Endodermal cell (in vitro differentiated cells): Measurements from ENCODE around the gene ARMC8. TPM values are rescaled to one million over a fixed set of nuclear protein-coding genes. Genes with fewer than 3 reads are reported as not detected.

Experiments
- DNase-seq: peaks from one replicate; pipeline ENCODE4 v3.0.0-alpha.2; 2017
- H3K27ac ChIP-seq: 2 replicates; pipeline ENCODE4 v1.5.1; 2013; ENCODE audit warnings: mild to moderate bottlenecking, low read depth, low read length, moderate library complexity
- H3K27me3 ChIP-seq: 2 replicates; pipeline ENCODE4 v1.6.1; 2013; ENCODE audit warnings: mild to moderate bottlenecking, low read length, moderate library complexity; ENCODE audit not compliant: insufficient read depth, control insufficient read depth, poor library complexity, severe bottlenecking
- H3K36me3 ChIP-seq: 2 replicates; pipeline ENCODE4 v1.7.0; 2013; ENCODE audit warnings: mild to moderate bottlenecking, low read length, moderate library complexity; ENCODE audit not compliant: control insufficient read depth, insufficient read depth
- H3K4me1 ChIP-seq: one replicate; pipeline ENCODE4 v1.7.0; 2013; ENCODE audit warnings: low read length; ENCODE audit not compliant: control insufficient read depth, insufficient read depth
- H3K4me3 ChIP-seq: 2 replicates; pipeline ENCODE4 v1.5.1; 2013; ENCODE audit warnings: mild to moderate bottlenecking, low read length, moderate library complexity
- H3K9ac ChIP-seq: 2 replicates; pipeline ENCODE4 v1.6.1; 2013; ENCODE audit warnings: mild to moderate bottlenecking, low read length, moderate library complexity; ENCODE audit not compliant: poor library complexity, severe bottlenecking; ENCODE audit errors: extremely low read depth
- H3K9me3 ChIP-seq: 2 replicates; pipeline ENCODE4 v1.6.1; 2013; ENCODE audit warnings: mild to moderate bottlenecking, low read length, moderate library complexity; ENCODE audit not compliant: control insufficient read depth
- H3K27ac Mint-ChIP-seq: 2 replicates; pipeline ENCODE4 v1.8.0; 2020; ENCODE audit warnings: mixed read lengths
- H3K27me3 Mint-ChIP-seq: 2 replicates; pipeline ENCODE4 v1.8.0; 2021; ENCODE audit warnings: mild to moderate bottlenecking, mixed read lengths; ENCODE audit not compliant: insufficient read depth
- H3K36me3 Mint-ChIP-seq: 2 replicates; pipeline ENCODE4 v1.8.0; 2020; ENCODE audit warnings: low read depth, mixed read lengths
- H3K4me1 Mint-ChIP-seq: 2 replicates; pipeline ENCODE4 v1.8.0; 2020; ENCODE audit warnings: mixed read lengths
- H3K4me3 Mint-ChIP-seq: 2 replicates; pipeline ENCODE4 v1.8.0; 2020; ENCODE audit warnings: mild to moderate bottlenecking, moderate library complexity, mixed read lengths
- H3K9me3 Mint-ChIP-seq: 2 replicates; pipeline ENCODE4 v1.8.0; 2020; ENCODE audit warnings: mild to moderate bottlenecking, mixed read lengths
- WGBS, 2 experiments: methylation state at CpG; one replicate each; pipeline versions ENCODE4 v1.1.5 to v1.1.7; 2013; ENCODE audit warnings: missing lambda C conversion rate in 2 of 2, mixed read lengths in 1 of 2; ENCODE audit not compliant: insufficient coverage in 1 of 2, insufficient read length in 1 of 2; 5-methylcytosine and 5-hydroxymethylcytosine counted together
- total RNA-seq, 2 donors: library from RNA; stranded (reverse); fragmentation: NEBNext Ultra II Directional in 1 of 2; extraction: Animal tissue kit (Norgen Biotek cat#: 25700) in 1 of 2; gene quantifications; 2 replicates in 1 of 2; 3 replicates in 1 of 2; pipeline ENCODE4 v1.2.1, GENCODE V29; 2021
- TF ChIP-seq, protein P1 (sequence below): fragments of 200-600 bp; sonication (generic); conservative IDR thresholded peaks from 2 replicates; pipeline ENCODE4 v1.5.0; 2021; ENCODE audit warnings: antibody characterized with exemption, mild to moderate bottlenecking

Gene ARMC8
- total RNA-seq, 2 donors from 2014 or later = 58.6 to 60.4 TPM

DNA sequence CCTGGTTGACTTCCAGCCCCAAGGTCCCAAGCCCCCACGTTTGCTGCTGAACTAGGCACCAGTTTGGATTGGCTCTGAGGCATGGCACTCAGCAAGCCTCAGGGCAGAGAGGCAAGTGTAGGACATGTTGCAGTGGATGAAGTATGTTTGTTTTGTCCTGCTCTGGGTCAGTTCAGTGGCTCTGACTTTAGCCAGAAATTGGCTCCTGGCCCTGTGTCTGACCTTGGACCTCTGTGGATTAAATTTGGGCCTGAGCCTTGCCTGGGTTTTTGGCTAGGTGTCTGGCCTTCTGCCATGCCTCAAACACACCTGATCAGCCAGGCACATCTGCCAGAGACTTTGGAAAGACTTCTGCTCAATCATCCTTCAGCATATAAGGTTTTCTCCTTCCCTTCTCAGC is 157.7 kb downstream of the ARMC8 start:
- no peak overlapping the region for H3K9ac ChIP-seq
- 82% methylated on average over 1 of the region's 1 CpG; no CpG with 5 or more reads in 1 of the 2 experiments for WGBS, 2 experiments
- H3K9me3 ChIP-seq = no peaks in the 10 kb centered on the region
- Mint-ChIP-seq H3K4me1 (peaks cover 7% of the 10 kb centered on the region), H3K36me3 (no peaks in the 10 kb centered on the region), H3K27ac (no peak overlapping the region), H3K4me3 (no peak overlapping the region), H3K9me3 (no peaks in the 10 kb centered on the region), H3K27me3 (peaks cover 18% of the 10 kb centered on the region)
- TF ChIP-seq, protein P1, sequence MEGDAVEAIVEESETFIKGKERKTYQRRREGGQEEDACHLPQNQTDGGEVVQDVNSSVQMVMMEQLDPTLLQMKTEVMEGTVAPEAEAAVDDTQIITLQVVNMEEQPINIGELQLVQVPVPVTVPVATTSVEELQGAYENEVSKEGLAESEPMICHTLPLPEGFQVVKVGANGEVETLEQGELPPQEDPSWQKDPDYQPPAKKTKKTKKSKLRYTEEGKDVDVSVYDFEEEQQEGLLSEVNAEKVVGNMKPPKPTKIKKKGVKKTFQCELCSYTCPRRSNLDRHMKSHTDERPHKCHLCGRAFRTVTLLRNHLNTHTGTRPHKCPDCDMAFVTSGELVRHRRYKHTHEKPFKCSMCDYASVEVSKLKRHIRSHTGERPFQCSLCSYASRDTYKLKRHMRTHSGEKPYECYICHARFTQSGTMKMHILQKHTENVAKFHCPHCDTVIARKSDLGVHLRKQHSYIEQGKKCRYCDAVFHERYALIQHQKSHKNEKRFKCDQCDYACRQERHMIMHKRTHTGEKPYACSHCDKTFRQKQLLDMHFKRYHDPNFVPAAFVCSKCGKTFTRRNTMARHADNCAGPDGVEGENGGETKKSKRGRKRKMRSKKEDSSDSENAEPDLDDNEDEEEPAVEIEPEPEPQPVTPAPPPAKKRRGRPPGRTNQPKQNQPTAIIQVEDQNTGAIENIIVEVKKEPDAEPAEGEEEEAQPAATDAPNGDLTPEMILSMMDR = no peak
- H3K27ac ChIP-seq = no peak overlapping the region
- H3K36me3 ChIP-seq = no peaks in the 10 kb centered on the region
- H3K4me1 ChIP-seq = no peaks in the 10 kb centered on the region
- no peaks in the 10 kb centered on the region for H3K27me3 ChIP-seq
- H3K4me3 ChIP-seq = no peak overlapping the region
- no peak for DNase-seq

Other genes starting within 250 kb of the ARMC8 start
- under 1 TPM; 0.13 to 0.27 TPM for gene CLDN18, start 177.1 kb upstream of the ARMC8 start, total RNA-seq
- gene DZIP1L, start 71.7 kb upstream of the ARMC8 start, total RNA-seq = 10 to 100 TPM; 32.0 to 32.5 TPM
- not detected for gene A4GNT, start 54.9 kb upstream of the ARMC8 start, total RNA-seq
- gene DBR1, start 12.4 kb upstream of the ARMC8 start, total RNA-seq = 10 to 100 TPM; 17.7 to 22.0 TPM
- 1 to 10 TPM in 1 of 2 donors, under 1 TPM in 1; 0.40 to 1.3 TPM for gene NME9, start 142.6 kb downstream of the ARMC8 start, total RNA-seq
- gene MRAS, start 161.3 kb downstream of the ARMC8 start, total RNA-seq = 10 to 100 TPM; 12.8 to 16.1 TPM
- gene ESYT3, start 247.3 kb downstream of the ARMC8 start, total RNA-seq = 10 to 100 TPM in 1 of 2 donors, 1 to 10 TPM in 1; 7.7 to 10.2 TPM